H1 (cell line): ENCODE results near the gene MAGEA9.

ENCODE experiments used
- BRCA1 ChIP-seq: IDR thresholded peaks from 2 replicates; pipeline ENCODE4 v1.6.1; 2012; ENCODE audit warnings: low read depth, low read length, improper control_type of control experiment
- CBX8 ChIP-seq: fragments of 300-800, 300-1000 bp; sonication (generic); IDR thresholded peaks from 2 replicates; pipeline ENCODE4 v1.7.1; 2016; ENCODE audit warnings: low read depth, low read length, borderline replicate concordance
- CEBPB ChIP-seq: IDR thresholded peaks from 2 replicates; pipeline ENCODE4 v1.6.1; 2012; ENCODE audit warnings: low read depth, low read length
- NANOG ChIP-seq: IDR thresholded peaks from 2 replicates; pipeline ENCODE4 v1.6.1; 2011; ENCODE audit warnings: low read length, low read depth, mild to moderate bottlenecking, inconsistent platforms; ENCODE audit not compliant: insufficient read depth, poor library complexity, severe bottlenecking
- POLR2AphosphoS5 ChIP-seq: IDR thresholded peaks from 2 replicates; pipeline ENCODE4 v1.6.1; 2011; ENCODE audit warnings: low read depth, low read length
- RAD21 ChIP-seq, 2 experiments: IDR thresholded peaks in 1 of 2; conservative IDR thresholded peaks in 1 of 2; 2 replicates each; pipeline ENCODE4 v1.6.1; 2011; ENCODE audit warnings: low read depth in 2 of 2, low read length in 2 of 2, improper control_type of control experiment in 1 of 2, inconsistent platforms in 1 of 2, mild to moderate bottlenecking in 1 of 2, moderate library complexity in 1 of 2
- RFX5 ChIP-seq: IDR thresholded peaks from 2 replicates; pipeline ENCODE4 v1.6.1; 2011; ENCODE audit warnings: low read depth, low read length, improper control_type of control experiment, borderline replicate concordance
- ZNF274 ChIP-seq: IDR thresholded peaks from 2 replicates; pipeline ENCODE4 v1.7.0; 2012; ENCODE audit warnings: low read length, borderline replicate concordance; ENCODE audit errors: extremely low read depth
- TF ChIP-seq, protein P1 (sequence below), 3 experiments: IDR thresholded peaks; 1 replicate in 2 of 3; 2 replicates in 1 of 3; pipeline versions ENCODE4 v1.5.1 to v1.6.1; 2011; ENCODE audit warnings: low read length in 3 of 3, mild to moderate bottlenecking in 3 of 3, inconsistent platforms in 2 of 3, low read depth in 1 of 3, moderate library complexity in 1 of 3; ENCODE audit not compliant: insufficient read depth in 1 of 3; ENCODE audit errors: control extremely low read depth in 1 of 3
- TF ChIP-seq, protein P2 (sequence below): fragments of 300-600 bp; sonication (generic); IDR thresholded peaks from 2 replicates; pipeline ENCODE4 v1.7.1; 2012; ENCODE audit warnings: low read length, moderate library complexity, mild to moderate bottlenecking, inconsistent platforms; ENCODE audit not compliant: insufficient replicate concordance
- TF ChIP-seq, protein P3 (sequence below): IDR thresholded peaks from 2 replicates; pipeline ENCODE4 v1.6.1; 2012; ENCODE audit warnings: inconsistent platforms

DNA sequence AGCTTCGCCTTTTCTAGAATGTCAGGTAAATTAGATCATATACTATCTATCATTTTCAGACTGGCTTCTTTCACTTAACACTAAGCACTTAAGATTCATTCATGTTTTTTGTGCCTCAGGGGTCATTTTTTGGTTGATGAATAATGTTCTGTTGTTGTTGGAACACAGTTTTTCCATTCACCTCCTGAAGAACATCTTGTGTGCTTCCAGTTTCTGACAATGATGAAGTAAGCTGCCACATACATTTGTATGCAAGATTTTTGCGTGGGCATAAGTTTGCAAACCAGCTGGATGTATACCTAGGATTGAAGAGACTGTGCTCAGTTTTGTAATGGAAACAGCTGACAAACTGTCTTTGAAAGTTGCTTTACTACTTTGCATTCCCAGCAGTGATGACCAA is 37.6 kb downstream of the MAGEA9 start:
- TF ChIP-seq, protein P1, sequence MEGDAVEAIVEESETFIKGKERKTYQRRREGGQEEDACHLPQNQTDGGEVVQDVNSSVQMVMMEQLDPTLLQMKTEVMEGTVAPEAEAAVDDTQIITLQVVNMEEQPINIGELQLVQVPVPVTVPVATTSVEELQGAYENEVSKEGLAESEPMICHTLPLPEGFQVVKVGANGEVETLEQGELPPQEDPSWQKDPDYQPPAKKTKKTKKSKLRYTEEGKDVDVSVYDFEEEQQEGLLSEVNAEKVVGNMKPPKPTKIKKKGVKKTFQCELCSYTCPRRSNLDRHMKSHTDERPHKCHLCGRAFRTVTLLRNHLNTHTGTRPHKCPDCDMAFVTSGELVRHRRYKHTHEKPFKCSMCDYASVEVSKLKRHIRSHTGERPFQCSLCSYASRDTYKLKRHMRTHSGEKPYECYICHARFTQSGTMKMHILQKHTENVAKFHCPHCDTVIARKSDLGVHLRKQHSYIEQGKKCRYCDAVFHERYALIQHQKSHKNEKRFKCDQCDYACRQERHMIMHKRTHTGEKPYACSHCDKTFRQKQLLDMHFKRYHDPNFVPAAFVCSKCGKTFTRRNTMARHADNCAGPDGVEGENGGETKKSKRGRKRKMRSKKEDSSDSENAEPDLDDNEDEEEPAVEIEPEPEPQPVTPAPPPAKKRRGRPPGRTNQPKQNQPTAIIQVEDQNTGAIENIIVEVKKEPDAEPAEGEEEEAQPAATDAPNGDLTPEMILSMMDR (IDR thresholded peaks at IDR 0.05; ENCODE audit: control extremely low read depth in 1 of 3, insufficient read depth in 1 of 3, low read depth in 1 of 3, low read length in 3 of 3): no peak
- TF ChIP-seq NANOG (no peak), POLR2AphosphoS5 (no peak), CBX8 (no peak), BRCA1 (no peak), RFX5 (no peak), CEBPB (no peak), RAD21 (IDR thresholded peaks at IDR 0.05 in 1 of 2, conservative IDR thresholded peaks at IDR 0.05 in 1 of 2; ENCODE audit: low read depth in 2 of 2, low read length in 2 of 2) (no peak), ZNF274 (no peak)
- TF ChIP-seq, protein P2, sequence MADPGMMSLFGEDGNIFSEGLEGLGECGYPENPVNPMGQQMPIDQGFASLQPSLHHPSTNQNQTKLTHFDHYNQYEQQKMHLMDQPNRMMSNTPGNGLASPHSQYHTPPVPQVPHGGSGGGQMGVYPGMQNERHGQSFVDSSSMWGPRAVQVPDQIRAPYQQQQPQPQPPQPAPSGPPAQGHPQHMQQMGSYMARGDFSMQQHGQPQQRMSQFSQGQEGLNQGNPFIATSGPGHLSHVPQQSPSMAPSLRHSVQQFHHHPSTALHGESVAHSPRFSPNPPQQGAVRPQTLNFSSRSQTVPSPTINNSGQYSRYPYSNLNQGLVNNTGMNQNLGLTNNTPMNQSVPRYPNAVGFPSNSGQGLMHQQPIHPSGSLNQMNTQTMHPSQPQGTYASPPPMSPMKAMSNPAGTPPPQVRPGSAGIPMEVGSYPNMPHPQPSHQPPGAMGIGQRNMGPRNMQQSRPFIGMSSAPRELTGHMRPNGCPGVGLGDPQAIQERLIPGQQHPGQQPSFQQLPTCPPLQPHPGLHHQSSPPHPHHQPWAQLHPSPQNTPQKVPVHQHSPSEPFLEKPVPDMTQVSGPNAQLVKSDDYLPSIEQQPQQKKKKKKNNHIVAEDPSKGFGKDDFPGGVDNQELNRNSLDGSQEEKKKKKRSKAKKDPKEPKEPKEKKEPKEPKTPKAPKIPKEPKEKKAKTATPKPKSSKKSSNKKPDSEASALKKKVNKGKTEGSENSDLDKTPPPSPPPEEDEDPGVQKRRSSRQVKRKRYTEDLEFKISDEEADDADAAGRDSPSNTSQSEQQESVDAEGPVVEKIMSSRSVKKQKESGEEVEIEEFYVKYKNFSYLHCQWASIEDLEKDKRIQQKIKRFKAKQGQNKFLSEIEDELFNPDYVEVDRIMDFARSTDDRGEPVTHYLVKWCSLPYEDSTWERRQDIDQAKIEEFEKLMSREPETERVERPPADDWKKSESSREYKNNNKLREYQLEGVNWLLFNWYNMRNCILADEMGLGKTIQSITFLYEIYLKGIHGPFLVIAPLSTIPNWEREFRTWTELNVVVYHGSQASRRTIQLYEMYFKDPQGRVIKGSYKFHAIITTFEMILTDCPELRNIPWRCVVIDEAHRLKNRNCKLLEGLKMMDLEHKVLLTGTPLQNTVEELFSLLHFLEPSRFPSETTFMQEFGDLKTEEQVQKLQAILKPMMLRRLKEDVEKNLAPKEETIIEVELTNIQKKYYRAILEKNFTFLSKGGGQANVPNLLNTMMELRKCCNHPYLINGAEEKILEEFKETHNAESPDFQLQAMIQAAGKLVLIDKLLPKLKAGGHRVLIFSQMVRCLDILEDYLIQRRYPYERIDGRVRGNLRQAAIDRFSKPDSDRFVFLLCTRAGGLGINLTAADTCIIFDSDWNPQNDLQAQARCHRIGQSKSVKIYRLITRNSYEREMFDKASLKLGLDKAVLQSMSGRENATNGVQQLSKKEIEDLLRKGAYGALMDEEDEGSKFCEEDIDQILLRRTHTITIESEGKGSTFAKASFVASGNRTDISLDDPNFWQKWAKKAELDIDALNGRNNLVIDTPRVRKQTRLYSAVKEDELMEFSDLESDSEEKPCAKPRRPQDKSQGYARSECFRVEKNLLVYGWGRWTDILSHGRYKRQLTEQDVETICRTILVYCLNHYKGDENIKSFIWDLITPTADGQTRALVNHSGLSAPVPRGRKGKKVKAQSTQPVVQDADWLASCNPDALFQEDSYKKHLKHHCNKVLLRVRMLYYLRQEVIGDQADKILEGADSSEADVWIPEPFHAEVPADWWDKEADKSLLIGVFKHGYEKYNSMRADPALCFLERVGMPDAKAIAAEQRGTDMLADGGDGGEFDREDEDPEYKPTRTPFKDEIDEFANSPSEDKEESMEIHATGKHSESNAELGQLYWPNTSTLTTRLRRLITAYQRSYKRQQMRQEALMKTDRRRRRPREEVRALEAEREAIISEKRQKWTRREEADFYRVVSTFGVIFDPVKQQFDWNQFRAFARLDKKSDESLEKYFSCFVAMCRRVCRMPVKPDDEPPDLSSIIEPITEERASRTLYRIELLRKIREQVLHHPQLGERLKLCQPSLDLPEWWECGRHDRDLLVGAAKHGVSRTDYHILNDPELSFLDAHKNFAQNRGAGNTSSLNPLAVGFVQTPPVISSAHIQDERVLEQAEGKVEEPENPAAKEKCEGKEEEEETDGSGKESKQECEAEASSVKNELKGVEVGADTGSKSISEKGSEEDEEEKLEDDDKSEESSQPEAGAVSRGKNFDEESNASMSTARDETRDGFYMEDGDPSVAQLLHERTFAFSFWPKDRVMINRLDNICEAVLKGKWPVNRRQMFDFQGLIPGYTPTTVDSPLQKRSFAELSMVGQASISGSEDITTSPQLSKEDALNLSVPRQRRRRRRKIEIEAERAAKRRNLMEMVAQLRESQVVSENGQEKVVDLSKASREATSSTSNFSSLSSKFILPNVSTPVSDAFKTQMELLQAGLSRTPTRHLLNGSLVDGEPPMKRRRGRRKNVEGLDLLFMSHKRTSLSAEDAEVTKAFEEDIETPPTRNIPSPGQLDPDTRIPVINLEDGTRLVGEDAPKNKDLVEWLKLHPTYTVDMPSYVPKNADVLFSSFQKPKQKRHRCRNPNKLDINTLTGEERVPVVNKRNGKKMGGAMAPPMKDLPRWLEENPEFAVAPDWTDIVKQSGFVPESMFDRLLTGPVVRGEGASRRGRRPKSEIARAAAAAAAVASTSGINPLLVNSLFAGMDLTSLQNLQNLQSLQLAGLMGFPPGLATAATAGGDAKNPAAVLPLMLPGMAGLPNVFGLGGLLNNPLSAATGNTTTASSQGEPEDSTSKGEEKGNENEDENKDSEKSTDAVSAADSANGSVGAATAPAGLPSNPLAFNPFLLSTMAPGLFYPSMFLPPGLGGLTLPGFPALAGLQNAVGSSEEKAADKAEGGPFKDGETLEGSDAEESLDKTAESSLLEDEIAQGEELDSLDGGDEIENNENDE: no peak
- TF ChIP-seq, protein P3, sequence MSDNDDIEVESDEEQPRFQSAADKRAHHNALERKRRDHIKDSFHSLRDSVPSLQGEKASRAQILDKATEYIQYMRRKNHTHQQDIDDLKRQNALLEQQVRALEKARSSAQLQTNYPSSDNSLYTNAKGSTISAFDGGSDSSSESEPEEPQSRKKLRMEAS: no peak
